Epithelial cell of proximal tubule (primary cell): ENCODE results near the gene PTPRG. TPM values are rescaled to one million over a fixed set of nuclear protein-coding genes. Genes with fewer than 3 reads are reported as not detected.
A peak's percentile ranks its signal among the peaks of the same experiment; 100 is the strongest.

Experiments
- DNase-seq: peaks from one replicate; pipeline ENCODE4 v3.0.0-alpha.2; 2011; ENCODE audit warnings: low read depth
- H3K4me3 ChIP-seq: 2 replicates; pipeline ENCODE4 v1.5.1; 2011; ENCODE audit warnings: low read depth, mild to moderate bottlenecking, low read length
- total RNA-seq: library from RNA; depleted of rRNA; stranded (reverse); fragments of >200 nt; gene quantifications from 2 replicates; pipeline ENCODE4 v1.2.3, GENCODE V29; 2015
- TF ChIP-seq, protein P1 (sequence below): conservative IDR thresholded peaks from 2 replicates; pipeline ENCODE4 v1.5.1; 2012; ENCODE audit warnings: low read depth, mild to moderate bottlenecking, low read length

Gene PTPRG
- total RNA-seq, 1 donor from 2014 or later, result 13.5 TPM

DNA sequence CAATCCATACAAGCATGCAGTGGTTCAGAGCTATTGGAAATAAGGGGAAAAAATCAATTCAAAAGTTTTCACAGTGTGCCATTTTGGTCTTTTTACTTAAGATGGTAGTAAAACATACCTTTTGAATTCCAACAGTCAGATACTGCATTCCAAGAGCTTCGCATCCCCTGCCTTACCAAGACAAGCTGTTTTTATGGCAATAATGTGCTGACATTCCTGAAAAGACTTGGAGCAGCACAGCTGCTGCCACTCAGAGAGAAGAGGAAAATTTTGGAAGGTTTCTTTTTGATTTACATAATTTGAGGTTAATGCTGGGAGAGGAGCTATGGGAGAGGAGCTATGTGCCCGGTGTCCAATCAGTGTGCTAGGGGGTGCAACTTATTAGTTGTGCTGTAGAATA, 663.7 kb downstream of the PTPRG start:
- H3K4me3 ChIP-seq, result no peak overlapping the region
- DNase-seq, result no peak
- TF ChIP-seq, protein P1, sequence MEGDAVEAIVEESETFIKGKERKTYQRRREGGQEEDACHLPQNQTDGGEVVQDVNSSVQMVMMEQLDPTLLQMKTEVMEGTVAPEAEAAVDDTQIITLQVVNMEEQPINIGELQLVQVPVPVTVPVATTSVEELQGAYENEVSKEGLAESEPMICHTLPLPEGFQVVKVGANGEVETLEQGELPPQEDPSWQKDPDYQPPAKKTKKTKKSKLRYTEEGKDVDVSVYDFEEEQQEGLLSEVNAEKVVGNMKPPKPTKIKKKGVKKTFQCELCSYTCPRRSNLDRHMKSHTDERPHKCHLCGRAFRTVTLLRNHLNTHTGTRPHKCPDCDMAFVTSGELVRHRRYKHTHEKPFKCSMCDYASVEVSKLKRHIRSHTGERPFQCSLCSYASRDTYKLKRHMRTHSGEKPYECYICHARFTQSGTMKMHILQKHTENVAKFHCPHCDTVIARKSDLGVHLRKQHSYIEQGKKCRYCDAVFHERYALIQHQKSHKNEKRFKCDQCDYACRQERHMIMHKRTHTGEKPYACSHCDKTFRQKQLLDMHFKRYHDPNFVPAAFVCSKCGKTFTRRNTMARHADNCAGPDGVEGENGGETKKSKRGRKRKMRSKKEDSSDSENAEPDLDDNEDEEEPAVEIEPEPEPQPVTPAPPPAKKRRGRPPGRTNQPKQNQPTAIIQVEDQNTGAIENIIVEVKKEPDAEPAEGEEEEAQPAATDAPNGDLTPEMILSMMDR, result no peak

DNA sequence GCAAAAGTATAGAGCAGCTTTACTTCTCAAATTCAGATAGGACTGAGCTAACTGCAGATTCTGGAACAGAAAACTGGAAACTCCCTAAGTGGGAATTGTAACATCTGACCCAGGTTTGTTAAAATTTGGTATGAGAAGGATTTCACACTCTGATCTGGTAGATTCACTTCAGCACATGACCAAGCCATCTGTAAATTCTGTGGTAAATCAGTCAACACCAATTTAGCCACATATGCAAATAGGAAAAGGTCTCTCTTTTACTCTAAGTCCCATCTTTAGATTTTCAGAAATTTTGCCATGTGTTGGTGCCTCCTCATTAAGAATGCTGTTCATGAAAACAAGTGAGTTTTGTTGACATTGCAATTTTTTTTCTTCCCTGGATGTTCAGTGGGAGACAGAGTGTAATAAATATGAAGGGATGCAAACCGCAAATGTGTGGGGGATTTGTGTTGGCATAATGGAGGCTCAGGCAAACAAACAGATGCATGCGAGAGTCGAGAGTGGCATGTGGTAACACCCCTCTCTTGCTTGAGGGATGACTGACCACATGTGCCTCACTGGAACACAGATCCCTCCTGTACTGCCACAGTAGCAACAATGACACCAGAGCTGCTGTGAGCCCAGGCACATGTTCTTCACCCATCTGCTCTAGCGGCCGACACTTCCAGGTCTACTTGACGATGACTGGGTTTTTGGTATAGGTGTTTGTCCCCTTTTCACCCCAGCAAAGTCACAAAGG, 665.4 kb downstream of the PTPRG start:
- H3K4me3 ChIP-seq, result no peak overlapping the region
- no peak for DNase-seq
- TF ChIP-seq, protein P1, result no peak

DNA sequence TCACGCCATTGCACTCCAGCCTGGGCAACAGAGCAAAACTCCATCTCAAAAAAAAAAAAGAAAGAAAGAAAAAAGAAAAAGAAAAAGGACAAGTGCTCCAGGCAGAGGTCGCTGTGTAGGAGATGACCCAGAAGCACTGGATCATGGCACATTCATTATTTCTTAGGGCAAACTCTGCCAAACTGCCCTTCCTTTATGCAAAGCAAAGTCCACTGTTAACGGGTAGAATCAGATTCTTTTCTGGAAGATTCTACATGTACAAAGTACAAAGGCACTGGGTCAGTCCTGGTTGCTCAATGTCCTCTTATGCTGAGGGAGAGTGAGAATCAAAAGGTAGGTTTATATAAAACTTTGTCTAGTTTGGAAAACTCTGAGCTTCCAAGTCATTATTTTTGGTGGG, 667.1 kb downstream of the PTPRG start:
- peak; percentile 4 for DNase-seq
- TF ChIP-seq, protein P1, result peak; percentile 8

DNA sequence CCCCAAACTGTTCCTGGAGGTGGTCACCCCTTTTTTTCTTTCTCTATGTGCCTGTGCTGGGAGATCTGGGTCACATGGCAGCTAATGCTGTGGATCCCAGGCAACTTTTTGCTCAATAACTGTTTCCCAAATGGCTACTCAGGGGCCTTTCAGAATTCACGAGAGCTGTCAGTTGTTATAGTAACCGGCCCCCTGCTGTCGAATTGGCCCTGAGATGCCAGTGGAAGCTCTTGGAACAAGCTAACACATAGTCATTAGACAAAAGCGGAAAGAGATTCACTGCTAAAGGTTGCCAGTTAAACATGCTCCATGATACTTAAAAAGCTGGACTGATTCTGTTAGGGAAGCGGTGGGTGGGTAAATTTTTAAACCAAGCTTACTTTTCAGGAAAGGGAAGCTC, 667.8 kb downstream of the PTPRG start:
- H3K4me3 ChIP-seq, result no peak overlapping the region
- TF ChIP-seq, protein P1, result no peak
- no peak for DNase-seq

More for the DNA sequence above, 667.1 kb downstream of the PTPRG start:
- H3K4me3 ChIP-seq, result no peak overlapping the region

DNA sequence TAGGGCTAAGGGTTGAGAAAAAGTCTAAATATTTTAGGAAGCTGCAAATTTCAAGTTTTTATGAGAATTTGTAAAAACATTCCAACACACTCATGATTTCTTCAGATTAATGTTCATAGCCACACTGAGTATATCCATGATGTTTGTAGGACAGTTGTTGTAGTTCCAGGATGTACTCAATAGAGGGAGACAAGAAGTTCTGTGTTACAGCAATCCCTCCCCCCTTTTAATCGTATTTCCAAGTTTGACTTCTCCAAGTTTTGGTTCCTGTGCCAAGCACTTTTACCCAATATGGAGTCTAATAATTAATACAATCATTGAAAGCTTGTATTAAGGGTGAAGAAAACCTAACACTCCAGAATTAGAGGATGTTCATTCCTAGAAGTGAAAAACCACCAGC, 668.5 kb downstream of the PTPRG start:
- no peak for DNase-seq
- no peak overlapping the region for H3K4me3 ChIP-seq
- TF ChIP-seq, protein P1, result peak; percentile 48

DNA sequence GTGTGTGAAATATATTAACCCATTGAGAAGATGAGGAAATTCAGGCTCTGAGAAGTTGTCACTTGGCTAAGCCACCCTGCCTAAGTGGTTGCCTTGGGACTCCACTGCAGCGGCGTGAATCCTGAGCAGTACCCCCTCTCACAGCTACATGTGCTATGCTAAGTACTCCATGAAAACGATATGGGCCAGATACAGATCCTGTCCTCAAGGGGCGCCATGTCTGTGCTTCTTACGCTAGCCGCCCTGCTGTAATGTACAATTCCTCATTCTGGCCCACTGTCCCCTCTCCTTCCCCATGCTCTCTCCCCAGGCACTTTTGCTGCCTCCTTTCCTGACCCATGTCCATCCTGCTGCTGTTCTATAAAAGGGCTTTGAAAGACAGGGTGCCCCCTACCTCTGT, 671.7 kb downstream of the PTPRG start:
- DNase-seq, result no peak
- H3K4me3 ChIP-seq, result no peak overlapping the region
- TF ChIP-seq, protein P1, result no peak

DNA sequence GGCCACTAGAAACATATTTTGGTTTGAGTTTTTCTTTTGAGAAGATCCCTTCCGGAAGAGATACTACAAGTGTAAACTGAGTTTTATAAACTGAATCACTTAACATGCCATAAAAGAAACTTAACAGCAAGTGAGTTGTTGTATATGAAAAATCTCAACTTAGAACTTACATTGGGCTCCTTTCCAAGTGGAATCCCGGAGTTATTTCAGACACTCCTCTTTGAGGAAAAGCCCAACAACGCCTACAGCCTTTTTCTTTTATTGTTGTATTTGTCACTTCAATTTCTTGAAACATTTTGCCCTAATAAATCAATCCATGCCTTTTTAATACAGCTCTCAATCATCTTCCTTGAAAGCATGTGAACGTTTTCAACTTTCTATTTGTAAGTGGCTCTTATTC, 674.6 kb downstream of the PTPRG start:
- TF ChIP-seq, protein P1, result no peak
- no peak for DNase-seq
- H3K4me3 ChIP-seq, result no peak overlapping the region
